ENCODE measurements around the gene CACNA2D3.

CACNA2D3 gene

DNA sequence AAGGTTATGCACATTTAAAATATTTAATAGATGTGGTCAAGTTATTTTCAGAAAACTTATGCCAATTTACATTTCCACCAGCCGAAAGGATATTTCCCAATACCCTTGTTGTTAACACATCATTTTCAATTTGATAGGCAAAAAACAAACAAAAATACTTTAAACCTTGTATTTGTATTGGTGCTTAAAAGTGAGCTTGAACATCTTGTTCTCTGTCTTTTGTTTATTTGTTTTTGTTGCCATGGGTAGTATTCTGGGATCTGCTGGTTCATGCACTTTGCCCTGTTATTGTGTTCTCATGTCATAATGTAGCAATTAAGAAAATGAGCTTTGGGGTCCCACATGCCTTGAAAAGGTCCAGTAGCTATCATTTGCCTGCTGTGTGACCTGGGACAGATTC, 614.1 kb downstream of the CACNA2D3 start:
- H3K4me2 ChIP-seq (ENCODE audit: insufficient read depth, low read length, poor library complexity, severe bottlenecking) = no peak overlapping the region
- no peak overlapping the region for H2BK120ac ChIP-seq (ENCODE audit: low read depth, low read length)
- H2BK12ac ChIP-seq (ENCODE audit: low read length) = no peak overlapping the region
- no peaks in the 10 kb centered on the region for H3K79me1 ChIP-seq (ENCODE audit: low read depth, low read length)
- H3K9me3 ChIP-seq (replicated peaks in 1 of 2; ENCODE audit: control insufficient read depth in 2 of 2, insufficient read depth in 1 of 2, low read depth in 1 of 2, low read length in 2 of 2) = no peaks in the 10 kb centered on the region
- H3K9ac ChIP-seq (ENCODE audit: low read depth, low read length, poor library complexity) = no peak overlapping the region
- no peak overlapping the region for H3K18ac ChIP-seq (ENCODE audit: low read length)
- H2BK15ac ChIP-seq (ENCODE audit: low read length) = no peak overlapping the region
- no peak overlapping the region for H2AFZ ChIP-seq (ENCODE audit: low read length)
- no peak for DNase-seq (ENCODE audit: low spot score)
- no peak overlapping the region for H3K27ac ChIP-seq (replicated peaks; ENCODE audit: low read length)
- H3K36me3 ChIP-seq (replicated peaks in 1 of 2; ENCODE audit: control insufficient read depth in 2 of 2, insufficient read depth in 2 of 2, low read length in 2 of 2) = no peaks in the 10 kb centered on the region
- no peak overlapping the region for H3K14ac ChIP-seq (ENCODE audit: low read length)
- H4K8ac ChIP-seq (ENCODE audit: low read depth, low read length) = no peak overlapping the region
- no peak overlapping the region for H2AK5ac ChIP-seq (ENCODE audit: low read depth, low read length)
- H3K4me3 ChIP-seq (ENCODE audit: low read length in 2 of 2) = no peak overlapping the region
- H4K91ac ChIP-seq (ENCODE audit: low read depth, low read length, poor library complexity) = no peak overlapping the region
- WGBS, 2 donors (ENCODE audit: extremely low coverage in 2 of 2, insufficient read length in 2 of 2, insufficient replicate concordance in 1 of 2) = no CpG with 5 or more reads among the region's 1 CpG
- H2BK5ac ChIP-seq (ENCODE audit: low read length) = no peak overlapping the region
- H3K4me1 ChIP-seq (ENCODE audit: control insufficient read depth in 2 of 2, insufficient read depth in 1 of 2, low read depth in 1 of 2, low read length in 2 of 2) = peaks cover 0 to 2% of the 10 kb centered on the region in 2 donors
- H3K27me3 ChIP-seq (ENCODE audit: control insufficient read depth in 3 of 3, insufficient read depth in 3 of 3, low read depth in 1 of 3, low read length in 3 of 3) = peaks cover 0 to 13% (median 0%) of the 10 kb centered on the region in 3 experiments
- H3K4ac ChIP-seq (ENCODE audit: low read length) = no peak overlapping the region
- no peak overlapping the region for H3K23ac ChIP-seq (ENCODE audit: low read depth, low read length, poor library complexity)

DNA sequence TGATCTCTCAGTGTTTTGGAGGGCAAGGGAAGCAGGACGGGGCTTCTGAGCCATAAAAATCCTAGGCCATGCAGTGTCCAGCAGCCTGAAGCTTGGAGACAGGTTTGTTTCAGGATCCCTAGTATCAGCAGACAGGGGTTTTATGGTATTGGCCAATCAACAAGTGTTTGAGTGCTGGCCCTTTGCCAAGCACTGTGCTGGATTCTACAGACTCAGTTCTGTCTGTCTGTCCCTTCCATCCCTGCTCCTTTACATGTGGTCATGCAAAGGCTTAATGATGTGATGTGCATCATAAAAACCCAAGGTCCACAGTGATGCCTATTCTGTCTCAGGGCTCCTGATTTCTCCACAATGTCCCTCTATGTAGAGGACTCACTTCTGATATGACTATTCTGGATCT, 621.4 kb downstream of the CACNA2D3 start:
- Histone ChIP-seq H2AK5ac (ENCODE audit: low read depth, low read length) (no peak overlapping the region), H3K4me2 (ENCODE audit: insufficient read depth, low read length, poor library complexity, severe bottlenecking) (no peak overlapping the region), H4K8ac (ENCODE audit: low read depth, low read length) (no peak overlapping the region), H2BK120ac (ENCODE audit: low read depth, low read length) (no peak overlapping the region), H4K91ac (ENCODE audit: low read depth, low read length, poor library complexity) (no peak overlapping the region), H3K79me1 (ENCODE audit: low read depth, low read length) (no peaks in the 10 kb centered on the region), H3K27me3 (ENCODE audit: control insufficient read depth in 3 of 3, insufficient read depth in 3 of 3, low read depth in 1 of 3, low read length in 3 of 3) (peaks cover 0 to 9% (median 0%) of the 10 kb centered on the region in 3 experiments), H3K27ac (replicated peaks; ENCODE audit: low read length) (no peak overlapping the region), H2BK5ac (ENCODE audit: low read length) (no peak overlapping the region), H2AFZ (ENCODE audit: low read length) (no peak overlapping the region), H3K9ac (ENCODE audit: low read depth, low read length, poor library complexity) (no peak overlapping the region), H3K9me3 (replicated peaks in 1 of 2; ENCODE audit: control insufficient read depth in 2 of 2, insufficient read depth in 1 of 2, low read depth in 1 of 2, low read length in 2 of 2) (no peaks in the 10 kb centered on the region), H3K23ac (ENCODE audit: low read depth, low read length, poor library complexity) (no peak overlapping the region), H3K36me3 (replicated peaks in 1 of 2; ENCODE audit: control insufficient read depth in 2 of 2, insufficient read depth in 2 of 2, low read length in 2 of 2) (no peaks in the 10 kb centered on the region), H3K18ac (ENCODE audit: low read length) (no peak overlapping the region), H2BK15ac (ENCODE audit: low read length) (no peak overlapping the region), H3K4ac (ENCODE audit: low read length) (no peak overlapping the region), H3K14ac (ENCODE audit: low read length) (no peak overlapping the region), H2BK12ac (ENCODE audit: low read length) (no peak overlapping the region), H3K4me3 (ENCODE audit: low read length in 2 of 2) (no peak overlapping the region), H3K4me1 (ENCODE audit: control insufficient read depth in 2 of 2, insufficient read depth in 1 of 2, low read depth in 1 of 2, low read length in 2 of 2) (no peaks in the 10 kb centered on the region)
- DNase-seq (ENCODE audit: low spot score) = no peak
- no CpG with 5 or more reads among the region's 1 CpG for WGBS, 2 donors (ENCODE audit: extremely low coverage in 2 of 2, insufficient read length in 2 of 2, insufficient replicate concordance in 1 of 2)

DNA sequence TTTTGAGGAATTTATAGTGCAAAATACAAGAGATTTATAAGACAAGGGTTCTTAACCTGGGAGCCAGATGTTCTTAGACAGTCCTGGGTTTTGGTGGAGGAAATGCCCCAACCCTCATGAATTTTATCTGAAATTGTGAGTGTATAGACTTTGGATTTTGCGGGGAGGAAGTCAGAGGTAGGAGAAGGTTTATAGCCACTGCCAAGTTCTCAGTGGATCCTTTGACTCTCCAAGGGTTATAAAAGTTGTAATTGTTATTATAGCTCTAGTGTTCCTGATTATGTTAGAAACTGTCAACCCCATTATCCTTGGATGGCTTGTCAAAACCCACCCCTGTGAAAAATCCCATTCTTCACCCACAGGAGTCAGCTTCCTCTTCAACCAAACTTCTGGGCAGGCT, 621.9 kb downstream of the CACNA2D3 start:
- Histone ChIP-seq H3K23ac (ENCODE audit: low read depth, low read length, poor library complexity) (no peak overlapping the region), H2AFZ (ENCODE audit: low read length) (no peak overlapping the region), H2AK5ac (ENCODE audit: low read depth, low read length) (no peak overlapping the region), H3K4me2 (ENCODE audit: insufficient read depth, low read length, poor library complexity, severe bottlenecking) (no peak overlapping the region), H3K4ac (ENCODE audit: low read length) (no peak overlapping the region), H3K4me3 (ENCODE audit: low read length in 2 of 2) (no peak overlapping the region), H4K8ac (ENCODE audit: low read depth, low read length) (no peak overlapping the region), H3K36me3 (replicated peaks in 1 of 2; ENCODE audit: control insufficient read depth in 2 of 2, insufficient read depth in 2 of 2, low read length in 2 of 2) (no peaks in the 10 kb centered on the region), H3K4me1 (ENCODE audit: control insufficient read depth in 2 of 2, insufficient read depth in 1 of 2, low read depth in 1 of 2, low read length in 2 of 2) (no peaks in the 10 kb centered on the region), H2BK5ac (ENCODE audit: low read length) (no peak overlapping the region), H2BK15ac (ENCODE audit: low read length) (no peak overlapping the region), H3K79me1 (ENCODE audit: low read depth, low read length) (no peaks in the 10 kb centered on the region), H3K27me3 (ENCODE audit: control insufficient read depth in 3 of 3, insufficient read depth in 3 of 3, low read depth in 1 of 3, low read length in 3 of 3) (peaks cover 0 to 9% (median 0%) of the 10 kb centered on the region in 3 experiments), H3K14ac (ENCODE audit: low read length) (no peak overlapping the region), H2BK12ac (ENCODE audit: low read length) (no peak overlapping the region), H3K9me3 (replicated peaks in 1 of 2; ENCODE audit: control insufficient read depth in 2 of 2, insufficient read depth in 1 of 2, low read depth in 1 of 2, low read length in 2 of 2) (no peaks in the 10 kb centered on the region), H3K9ac (ENCODE audit: low read depth, low read length, poor library complexity) (no peak overlapping the region), H2BK120ac (ENCODE audit: low read depth, low read length) (no peak overlapping the region), H3K27ac (replicated peaks; ENCODE audit: low read length) (no peak overlapping the region), H4K91ac (ENCODE audit: low read depth, low read length, poor library complexity) (no peak overlapping the region), H3K18ac (ENCODE audit: low read length) (no peak overlapping the region)
- no CpG with 5 or more reads among the region's 1 CpG for WGBS, 2 donors (ENCODE audit: extremely low coverage in 2 of 2, insufficient read length in 2 of 2, insufficient replicate concordance in 1 of 2)
- DNase-seq (ENCODE audit: low spot score) = no peak

DNA sequence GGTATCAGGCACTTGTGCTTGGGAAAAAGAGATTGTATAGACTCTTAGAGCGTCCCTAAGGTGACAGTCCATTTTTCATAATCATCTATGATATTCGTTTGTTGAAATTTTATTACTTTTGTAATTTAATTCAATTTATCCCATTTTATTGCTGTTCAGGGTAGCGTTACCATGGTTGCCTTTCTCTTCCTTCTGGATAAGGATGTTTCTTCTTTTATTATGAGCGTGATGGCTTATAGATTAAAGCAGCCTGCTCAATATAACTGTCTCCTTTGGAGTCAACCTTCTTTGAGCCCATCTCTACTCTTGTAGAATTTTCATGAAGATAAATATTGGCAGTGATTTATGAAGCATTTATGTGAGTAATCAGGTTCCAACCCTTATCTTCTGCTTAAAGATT, 623.5 kb downstream of the CACNA2D3 start:
- no peak overlapping the region for H4K8ac ChIP-seq (ENCODE audit: low read depth, low read length)
- H3K9me3 ChIP-seq (replicated peaks in 1 of 2; ENCODE audit: control insufficient read depth in 2 of 2, insufficient read depth in 1 of 2, low read depth in 1 of 2, low read length in 2 of 2) = no peaks in the 10 kb centered on the region
- H3K4me2 ChIP-seq (ENCODE audit: insufficient read depth, low read length, poor library complexity, severe bottlenecking) = no peak overlapping the region
- no peaks in the 10 kb centered on the region for H3K79me1 ChIP-seq (ENCODE audit: low read depth, low read length)
- no peak overlapping the region for H2BK5ac ChIP-seq (ENCODE audit: low read length)
- H3K27me3 ChIP-seq (ENCODE audit: control insufficient read depth in 3 of 3, insufficient read depth in 3 of 3, low read depth in 1 of 3, low read length in 3 of 3) = peaks cover 0 to 9% (median 0%) of the 10 kb centered on the region in 3 experiments
- H4K91ac ChIP-seq (ENCODE audit: low read depth, low read length, poor library complexity) = no peak overlapping the region
- WGBS, 2 donors (ENCODE audit: extremely low coverage in 2 of 2, insufficient read length in 2 of 2, insufficient replicate concordance in 1 of 2) = no CpG with 5 or more reads among the region's 4 CpGs
- H3K18ac ChIP-seq (ENCODE audit: low read length) = no peak overlapping the region
- no peak overlapping the region for H3K4ac ChIP-seq (ENCODE audit: low read length)
- no peak for DNase-seq (ENCODE audit: low spot score)
- no peaks in the 10 kb centered on the region for H3K4me1 ChIP-seq (ENCODE audit: control insufficient read depth in 2 of 2, insufficient read depth in 1 of 2, low read depth in 1 of 2, low read length in 2 of 2)
- no peak overlapping the region for H3K14ac ChIP-seq (ENCODE audit: low read length)
- no peak overlapping the region for H2BK15ac ChIP-seq (ENCODE audit: low read length)
- H3K27ac ChIP-seq (replicated peaks; ENCODE audit: low read length) = no peak overlapping the region
- no peaks in the 10 kb centered on the region for H3K36me3 ChIP-seq (replicated peaks in 1 of 2; ENCODE audit: control insufficient read depth in 2 of 2, insufficient read depth in 2 of 2, low read length in 2 of 2)
- no peak overlapping the region for H3K4me3 ChIP-seq (ENCODE audit: low read length in 2 of 2)
- no peak overlapping the region for H2AFZ ChIP-seq (ENCODE audit: low read length)
- H2BK12ac ChIP-seq (ENCODE audit: low read length) = no peak overlapping the region
- no peak overlapping the region for H2AK5ac ChIP-seq (ENCODE audit: low read depth, low read length)
- no peak overlapping the region for H3K23ac ChIP-seq (ENCODE audit: low read depth, low read length, poor library complexity)
- no peak overlapping the region for H2BK120ac ChIP-seq (ENCODE audit: low read depth, low read length)
- no peak overlapping the region for H3K9ac ChIP-seq (ENCODE audit: low read depth, low read length, poor library complexity)

Data from neuronal stem cell (in vitro differentiated cells).